HG02642 (cell line): ENCODE measurements around the gene CREB3.

ENCODE experiments used
- ATAC-seq: cut with Tn5 transposase; IDR thresholded peaks from one replicate; pipeline ENCODE4 v1.9.1; 2021; ENCODE audit warnings: mild to moderate bottlenecking; ENCODE audit not compliant: unreplicated experiment, poor library complexity

Gene CREB3

GRCh38 chr9:35769763-35770162 lies 37.3 kb downstream of the CREB3 start:
- ATAC-seq = no peak

- ATAC-seq = no peak
Measured at GRCh38 chr9:35771075-35771433, 38.6 kb downstream of the CREB3 start.

GRCh38 chr9:35771534-35771933 lies 39.1 kb downstream of the CREB3 start:
- no peak for ATAC-seq

GRCh38 chr9:35771943-35772342 lies 39.5 kb downstream of the CREB3 start:
- ATAC-seq = no peak

- no peak for ATAC-seq
Measured at GRCh38 chr9:35774907-35775635, 42.6 kb downstream of the CREB3 start.

GRCh38 chr9:35776018-35776417 lies 43.6 kb downstream of the CREB3 start:
- ATAC-seq = no peak

GRCh38 chr9:35778496-35778895 lies 46.0 kb downstream of the CREB3 start:
- no peak for ATAC-seq

GRCh38 chr9:35781066-35781465 lies 48.6 kb downstream of the CREB3 start:
- ATAC-seq = no peak

GRCh38 chr9:35783418-35783817 lies 51.0 kb downstream of the CREB3 start:
- ATAC-seq = no peak
